Neural progenitor cell (in vitro differentiated cells): Measurements from ENCODE around the gene MOB2. TPM values are rescaled to one million over a fixed set of nuclear protein-coding genes. Genes with fewer than 3 reads are reported as not detected.

ENCODE experiments used
- DNase-seq: peaks from one replicate; pipeline ENCODE4 v3.0.0-alpha.2; 2016; ENCODE audit warnings: low spot score
- H2AFZ ChIP-seq: fragments of 200-600 bp; sonication (generic); replicated peaks from 2 replicates; pipeline ENCODE4 v1.6.1; 2016; ENCODE audit warnings: antibody characterized with exemption
- H3F3A ChIP-seq: fragments of 200-600 bp; sonication (generic); 2 replicates; pipeline ENCODE4 v1.6.1; 2016; ENCODE audit warnings: antibody characterized with exemption, low read depth
- H3K27ac ChIP-seq: fragments of 200-600 bp; sonication (generic); 2 replicates; pipeline ENCODE4 v1.5.1; 2016; ENCODE audit warnings: mild to moderate bottlenecking
- H3K27me3 ChIP-seq: fragments of 200-600 bp; sonication (generic); 2 replicates; pipeline ENCODE4 v1.6.1; 2016; ENCODE audit warnings: mild to moderate bottlenecking, moderate library complexity
- H3K36me3 ChIP-seq: fragments of 200-600 bp; sonication (generic); 2 replicates; pipeline ENCODE4 v1.5.1; 2016
- H3K4me1 ChIP-seq: fragments of 200-600 bp; sonication (generic); 2 replicates; pipeline ENCODE4 v1.6.1; 2016; ENCODE audit warnings: mixed run types
- H3K4me2 ChIP-seq: fragments of 200-600 bp; sonication (generic); 2 replicates; pipeline ENCODE4 v1.6.1; 2016
- H3K4me3 ChIP-seq: fragments of 200-600 bp; sonication (generic); 2 replicates; pipeline ENCODE4 v1.5.1; 2016
- H3K79me2 ChIP-seq: fragments of 200-600 bp; sonication (generic); 2 replicates; pipeline ENCODE4 v1.6.1; 2016; ENCODE audit warnings: low read depth
- H3K9ac ChIP-seq: fragments of 200-600 bp; sonication (generic); 2 replicates; pipeline ENCODE4 v1.6.1; 2016
- H3K9me3 ChIP-seq: fragments of 200-600 bp; sonication (generic); 2 replicates; pipeline ENCODE4 v1.5.1; 2016; ENCODE audit warnings: low read depth
- H4K20me1 ChIP-seq: fragments of 200-600 bp; sonication (generic); 2 replicates; pipeline ENCODE4 v1.6.1; 2016; ENCODE audit warnings: low read depth
- H3K27ac Mint-ChIP-seq: 3 replicates; pipeline ENCODE4 v1.8.0; 2021; ENCODE audit warnings: mixed read lengths
- H3K27me3 Mint-ChIP-seq: 2 replicates; pipeline ENCODE4 v1.8.0; 2022; ENCODE audit warnings: low read depth, mild to moderate bottlenecking, inconsistent platforms, moderate library complexity, mixed read lengths; ENCODE audit not compliant: insufficient read depth
- H3K36me3 Mint-ChIP-seq: 3 replicates; pipeline ENCODE4 v1.8.0; 2021; ENCODE audit warnings: mixed read lengths
- H3K4me1 Mint-ChIP-seq: 3 replicates; pipeline ENCODE4 v1.8.0; 2021; ENCODE audit warnings: mixed read lengths
- H3K4me3 Mint-ChIP-seq: 3 replicates; pipeline ENCODE4 v1.8.0; 2021; ENCODE audit warnings: mild to moderate bottlenecking, moderate library complexity, mixed read lengths
- H3K9me3 Mint-ChIP-seq: 3 replicates; pipeline ENCODE4 v1.8.0; 2020; ENCODE audit warnings: mixed read lengths
- CTCF ChIP-seq: fragments of 200-600 bp; sonication (generic); IDR thresholded peaks from 2 replicates; pipeline ENCODE4 v1.5.1; 2017; ENCODE audit warnings: antibody characterized with exemption, mild to moderate bottlenecking
- EZH2 ChIP-seq: fragments of 200-600 bp; sonication (generic); IDR thresholded peaks from 2 replicates; pipeline ENCODE4 v1.6.1; 2017; ENCODE audit warnings: antibody characterized with exemption, mild to moderate bottlenecking, moderate library complexity
- EZH2phosphoT487 ChIP-seq: fragments of 200-600 bp; sonication (generic); IDR thresholded peaks from 2 replicates; pipeline ENCODE4 v1.6.1; 2017; ENCODE audit warnings: antibody characterized with exemption
- total RNA-seq: library from RNA; depleted of rRNA; stranded (reverse); fragments of >200 nt; gene quantifications from 2 replicates; pipeline ENCODE4 v1.2.3, GENCODE V29; 2015; ENCODE audit warnings: low replicate concordance

MOB2 gene
- total RNA-seq, 1 donor from 2014 or later, result 8.0 TPM

- H3K27me3 Mint-ChIP-seq, result peaks cover 4% of the 10 kb centered on the region
- no peaks in the 10 kb centered on the region for H3K36me3 Mint-ChIP-seq
- H3K27me3 ChIP-seq, result no peaks in the 10 kb centered on the region
- H3K4me3 Mint-ChIP-seq, result no peak overlapping the region
- no peak overlapping the region for H3K9ac ChIP-seq
- no peak overlapping the region for H3K4me3 ChIP-seq
- no peaks in the 10 kb centered on the region for H3K79me2 ChIP-seq
- no peak for DNase-seq
- no peak overlapping the region for H2AFZ ChIP-seq
- no peaks in the 10 kb centered on the region for H3K9me3 ChIP-seq
- H3K4me2 ChIP-seq, result no peak overlapping the region
- H3K27ac ChIP-seq, result no peak overlapping the region
- peaks cover 24% of the 10 kb centered on the region for H3K4me1 Mint-ChIP-seq
- H4K20me1 ChIP-seq, result peaks cover 73% of the 10 kb centered on the region
- TF ChIP-seq EZH2 (no peak), CTCF (no peak), EZH2phosphoT487 (no peak)
- no peaks in the 10 kb centered on the region for H3K9me3 Mint-ChIP-seq
- no peaks in the 10 kb centered on the region for H3K36me3 ChIP-seq
- peaks cover 4% of the 10 kb centered on the region for H3K4me1 ChIP-seq
- H3F3A ChIP-seq, result no peaks in the 10 kb centered on the region
- no peak overlapping the region for H3K27ac Mint-ChIP-seq
Measured at GRCh38 chr11:1520663-1521267, 34.2 kb upstream of the MOB2 start.

GRCh38 chr11:1520209-1520662, 33.7 kb upstream of the MOB2 start:
- Mint-ChIP-seq H3K4me1 (peaks cover 25% of the 10 kb centered on the region), H3K27me3 (peaks cover 4% of the 10 kb centered on the region), H3K4me3 (no peak overlapping the region), H3K36me3 (no peaks in the 10 kb centered on the region), H3K9me3 (no peaks in the 10 kb centered on the region), H3K27ac (no peak overlapping the region)
- TF ChIP-seq EZH2 (no peak), EZH2phosphoT487 (no peak), CTCF (no peak)
- no peaks in the 10 kb centered on the region for H3K27me3 ChIP-seq
- peaks cover 4% of the 10 kb centered on the region for H3K4me1 ChIP-seq
- no peak overlapping the region for H3K27ac ChIP-seq
- H3K36me3 ChIP-seq, result no peaks in the 10 kb centered on the region
- H3K4me2 ChIP-seq, result no peak overlapping the region
- H3F3A ChIP-seq, result no peaks in the 10 kb centered on the region
- H3K4me3 ChIP-seq, result no peak overlapping the region
- H3K9ac ChIP-seq, result no peak overlapping the region
- H4K20me1 ChIP-seq, result peaks cover 73% of the 10 kb centered on the region
- H3K79me2 ChIP-seq, result peaks cover under 1% of the 10 kb centered on the region
- DNase-seq, result no peak
- H3K9me3 ChIP-seq, result no peaks in the 10 kb centered on the region
- no peak overlapping the region for H2AFZ ChIP-seq

GRCh38 chr11:1519028-1520010, 32.7 kb upstream of the MOB2 start:
- peaks cover 32% of the 10 kb centered on the region for H3K4me1 Mint-ChIP-seq
- H4K20me1 ChIP-seq, result peaks cover 76% of the 10 kb centered on the region
- no peaks in the 10 kb centered on the region for H3K9me3 Mint-ChIP-seq

More at GRCh38 chr11:1519028-1520010, 32.7 kb upstream of the MOB2 start:
- H3F3A ChIP-seq, result no peaks in the 10 kb centered on the region
- H2AFZ ChIP-seq, result no peak overlapping the region
- TF ChIP-seq EZH2 (no peak), EZH2phosphoT487 (no peak), CTCF (no peak)
- no peak overlapping the region for H3K9ac ChIP-seq
- no peak overlapping the region for H3K4me3 Mint-ChIP-seq
- no peaks in the 10 kb centered on the region for H3K9me3 ChIP-seq
- peaks cover 4% of the 10 kb centered on the region for H3K27me3 Mint-ChIP-seq
- H3K4me1 ChIP-seq, result peaks cover 7% of the 10 kb centered on the region
- H3K27ac ChIP-seq, result no peak overlapping the region
- no peaks in the 10 kb centered on the region for H3K27me3 ChIP-seq
- H3K79me2 ChIP-seq, result peaks cover 8% of the 10 kb centered on the region
- H3K4me2 ChIP-seq, result no peak overlapping the region
- DNase-seq, result no peak
- no peak overlapping the region for H3K4me3 ChIP-seq
- H3K36me3 ChIP-seq, result no peaks in the 10 kb centered on the region
- no peaks in the 10 kb centered on the region for H3K36me3 Mint-ChIP-seq
- H3K27ac Mint-ChIP-seq, result no peak overlapping the region
